Measurements from ENCODE around the gene LIPJ. TPM values are rescaled to one million over a fixed set of nuclear protein-coding genes. Genes with fewer than 3 reads are reported as not detected.

LIPJ gene, protein sequence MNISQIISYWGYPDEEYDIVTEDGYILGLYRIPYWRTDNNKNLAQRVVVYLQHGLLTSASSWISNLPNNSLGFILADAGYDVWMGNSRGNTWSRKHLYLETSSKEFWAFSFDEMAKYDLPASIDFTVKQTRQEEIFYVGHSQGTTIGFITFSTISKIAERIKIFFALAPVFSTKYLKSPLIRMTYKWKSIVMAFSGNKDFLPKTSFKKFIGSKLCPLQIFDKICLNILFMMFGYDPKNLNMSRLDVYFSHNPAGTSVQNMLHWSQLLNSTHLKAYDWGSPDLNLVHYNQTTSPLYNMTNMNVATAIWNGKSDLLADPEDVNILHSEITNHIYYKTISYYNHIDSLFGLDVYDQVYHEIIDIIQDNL
- total RNA-seq, result not detected in 2 replicates

GRCh38 chr10:88586462-88586861 is at the start of gene LIPJ:
TSS of gene LIPJ (plus strand) at chr10:88586762. CDS start at chr10:88590688, 3,926 bp downstream.
- no peak for DNase-seq

DNA sequence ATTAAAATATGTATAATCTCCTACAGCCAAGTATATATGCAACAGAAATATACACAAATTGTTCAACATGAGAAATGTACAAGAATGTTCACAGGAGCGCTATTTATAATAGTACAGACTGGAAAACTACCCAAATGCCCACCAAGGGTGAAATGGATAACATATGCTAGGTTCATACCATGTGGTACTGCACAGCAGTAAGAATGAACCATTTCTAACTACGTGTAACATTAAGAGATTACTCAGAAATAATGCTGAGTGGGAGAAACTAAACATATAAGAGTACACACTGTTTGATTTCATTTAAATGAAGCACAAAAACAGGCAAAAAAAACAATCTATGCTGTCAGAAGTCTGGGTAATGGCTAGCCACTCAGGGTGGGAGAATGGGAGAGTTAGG is 49.2 kb upstream of the LIPJ start:
- DNase-seq, result no peak

DNA sequence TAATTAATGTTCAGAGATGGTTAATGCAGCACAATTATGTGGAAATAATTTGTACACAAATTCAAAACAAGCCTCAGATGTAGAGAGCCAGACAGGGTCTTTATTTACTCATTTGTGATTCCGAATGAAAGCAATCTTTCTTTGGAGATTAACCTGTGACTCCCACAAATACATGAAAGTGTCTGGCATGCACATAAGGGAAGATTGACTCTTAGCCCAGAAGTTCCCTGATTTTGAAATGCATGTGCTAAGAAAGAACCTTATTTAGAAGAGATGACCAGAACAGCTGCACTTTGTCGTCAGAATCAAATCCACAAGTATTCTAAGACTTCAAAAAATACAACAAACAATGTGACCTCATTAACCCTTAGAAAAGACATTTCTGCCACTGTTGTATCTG is 48.5 kb upstream of the LIPJ start:
- DNase-seq, result no peak

- DNase-seq, result no peak
Observed at GRCh38 chr10:88540351-88540750, 46.2 kb upstream of the LIPJ start.

GRCh38 chr10:88541116-88541626 is 45.4 kb upstream of the LIPJ start:
- peak; percentile 5 for DNase-seq

DNA sequence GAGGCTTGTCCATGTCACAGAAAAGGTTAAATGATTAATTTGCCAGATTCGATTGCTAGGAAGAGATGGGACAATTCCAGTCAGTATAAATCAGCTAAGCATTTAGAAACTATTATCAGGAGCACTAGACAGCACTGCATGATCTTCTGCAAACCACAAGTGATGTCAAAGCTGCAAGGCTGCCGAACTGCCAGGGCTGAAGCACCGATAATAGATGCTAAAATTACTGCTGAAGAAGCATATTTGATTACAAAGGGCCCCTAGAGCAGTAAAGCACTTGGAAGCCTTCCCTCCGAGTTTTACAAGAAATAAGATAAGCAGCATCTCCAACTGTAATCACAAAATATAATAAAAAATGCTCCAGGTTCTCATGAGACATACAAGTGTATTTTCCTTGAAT is 44.0 kb upstream of the LIPJ start:
- DNase-seq, result no peak

DNA sequence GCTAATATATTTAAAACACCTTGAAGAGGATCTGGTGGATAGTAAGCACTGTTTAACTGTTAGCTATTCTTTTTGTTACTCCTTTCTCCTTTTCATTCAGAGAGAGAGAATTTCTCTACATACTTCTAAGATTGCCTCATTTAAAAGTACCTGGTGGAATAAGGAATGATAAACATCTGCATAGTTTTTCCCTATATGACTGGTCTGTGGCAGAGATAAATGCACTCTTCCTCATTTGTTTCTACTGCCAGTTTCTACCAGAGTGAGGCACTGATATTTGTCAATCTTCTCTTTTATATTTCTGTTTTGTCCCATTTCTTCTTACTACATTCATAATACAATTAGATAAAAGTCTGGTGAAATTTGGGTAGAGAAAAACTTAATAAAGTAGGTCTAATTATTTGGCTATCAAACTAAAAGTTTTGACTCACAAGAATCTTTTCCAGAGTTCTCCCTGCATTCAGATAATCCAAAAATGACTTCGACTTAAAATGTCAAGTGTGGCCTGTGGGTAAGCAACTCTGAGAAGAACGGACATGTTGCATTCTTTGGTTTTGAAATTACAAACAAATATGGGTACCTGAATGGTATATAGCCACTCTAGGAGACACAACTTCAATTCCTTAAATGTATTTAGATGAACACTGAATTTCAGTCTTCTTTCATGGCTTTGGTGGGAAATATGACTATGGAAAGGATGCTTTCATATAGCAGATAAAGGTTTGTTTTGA is 42.3 kb upstream of the LIPJ start:
- no peak for DNase-seq

- DNase-seq, result no peak
Observed at GRCh38 chr10:88545359-88545758, 41.2 kb upstream of the LIPJ start.

- DNase-seq, result no peak
Observed at GRCh38 chr10:88546497-88546896, 40.1 kb upstream of the LIPJ start.

- DNase-seq, result no peak
Observed at GRCh38 chr10:88551246-88551645, 35.3 kb upstream of the LIPJ start.

DNA sequence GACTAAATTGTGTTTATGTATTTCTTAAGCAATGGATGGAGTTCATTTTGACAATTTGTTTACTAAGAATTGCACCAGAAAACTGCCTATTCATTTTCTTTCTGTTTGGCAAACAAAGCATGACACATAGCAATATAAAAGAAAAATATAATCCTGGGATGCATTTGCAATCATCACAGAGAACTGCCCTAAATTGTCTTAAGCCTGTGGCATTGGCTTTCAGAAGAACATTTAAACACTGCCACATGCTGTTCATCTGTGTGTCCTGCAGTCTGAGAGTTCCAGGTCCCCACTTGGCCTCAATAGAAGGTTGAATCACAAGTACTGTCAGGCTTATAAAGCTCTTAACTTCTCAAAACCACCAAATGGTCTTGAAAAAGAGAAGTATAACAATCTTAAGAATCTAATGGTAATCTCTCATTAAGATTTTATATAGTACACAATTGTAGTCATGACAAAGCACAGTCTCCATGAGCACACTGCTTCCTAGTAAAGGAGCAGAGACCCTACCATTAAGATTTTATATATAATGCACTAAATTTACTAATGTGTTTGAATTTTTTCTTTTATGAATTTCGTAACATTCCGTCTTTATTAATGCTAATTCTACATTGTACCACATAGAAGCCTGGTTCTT is 33.3 kb upstream of the LIPJ start:
- DNase-seq, result peak; percentile 73

- no peak for DNase-seq
Observed at GRCh38 chr10:88555190-88555908, 31.2 kb upstream of the LIPJ start.

DNA sequence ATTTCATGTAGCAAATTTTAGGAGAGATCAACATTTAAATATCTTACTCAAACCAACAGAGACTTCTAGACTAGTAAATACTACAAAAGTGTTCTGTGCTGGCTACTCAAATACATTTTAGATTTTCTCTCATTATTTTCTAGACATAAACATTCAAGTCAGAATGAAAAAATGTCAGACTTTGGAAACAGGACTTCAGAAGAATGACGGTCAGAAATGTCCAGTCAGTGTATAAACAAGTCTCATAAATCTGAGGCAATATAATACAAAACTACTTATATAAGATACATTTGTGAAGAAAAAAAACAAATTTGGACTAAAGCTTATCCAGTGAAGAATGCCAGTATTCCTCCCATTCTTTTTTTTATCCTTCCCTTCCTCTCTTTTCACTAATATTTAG is 29.3 kb upstream of the LIPJ start:
- DNase-seq, result no peak

DNA sequence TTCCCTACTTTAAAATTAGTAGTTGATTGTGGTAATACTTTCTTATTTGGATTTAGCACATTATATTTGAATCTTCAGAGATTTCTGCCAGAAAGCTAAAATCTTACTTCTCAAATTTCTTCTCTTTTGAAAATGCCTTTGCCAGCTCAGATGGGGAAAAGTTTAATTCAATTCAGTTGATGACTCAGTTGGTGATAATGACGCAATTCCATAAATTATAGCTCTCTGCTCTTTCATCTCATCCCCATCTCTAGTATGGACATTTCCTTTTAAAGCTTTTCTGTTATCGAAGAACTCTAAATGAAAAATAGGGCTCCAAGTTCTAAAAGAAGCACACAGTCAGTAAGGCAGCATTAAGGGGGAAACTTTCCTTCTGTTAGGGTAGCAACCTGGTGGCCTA is 28.9 kb upstream of the LIPJ start:
- DNase-seq, result no peak

DNA sequence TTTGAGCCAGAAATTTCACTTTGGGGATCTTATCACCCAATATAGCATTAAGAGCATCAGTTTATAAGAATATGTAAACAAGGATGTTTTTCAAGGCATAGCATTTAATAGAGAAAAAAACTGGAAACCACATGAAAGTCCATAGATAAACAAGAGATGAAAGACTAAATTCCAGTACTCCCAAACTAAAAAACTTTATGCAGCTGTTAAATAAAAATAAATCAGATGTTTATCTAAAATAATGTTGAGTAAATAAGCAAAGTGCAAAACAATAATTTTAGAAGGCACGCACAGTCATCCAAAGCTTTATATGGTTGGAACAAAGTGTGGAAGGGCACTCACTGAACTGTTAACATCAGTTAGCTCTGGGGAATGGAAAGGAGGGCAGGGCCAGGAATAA is 24.4 kb upstream of the LIPJ start:
- DNase-seq, result no peak

DNA sequence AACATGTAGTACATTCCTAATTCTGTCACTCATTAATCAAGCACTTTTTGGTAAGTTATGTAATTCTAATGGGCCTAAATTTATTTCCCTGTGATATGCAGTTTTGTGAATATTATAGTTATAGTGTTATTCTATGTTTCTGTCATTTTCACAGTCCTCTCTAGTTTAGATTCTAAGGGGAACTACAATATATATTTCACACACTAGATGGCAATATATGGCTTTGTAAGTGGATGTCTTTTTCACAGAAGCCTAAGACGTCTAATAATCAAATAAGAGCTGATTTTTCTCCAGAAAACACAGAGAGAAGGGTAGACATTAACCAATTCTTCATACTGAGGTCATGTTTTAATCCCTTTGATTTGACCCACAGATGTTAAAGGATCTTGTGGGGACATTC is 21.5 kb upstream of the LIPJ start:
- peak; percentile 56 for DNase-seq

GRCh38 chr10:88582411-88582805 is 4.2 kb upstream of the LIPJ start:
- DNase-seq, result no peak

DNA sequence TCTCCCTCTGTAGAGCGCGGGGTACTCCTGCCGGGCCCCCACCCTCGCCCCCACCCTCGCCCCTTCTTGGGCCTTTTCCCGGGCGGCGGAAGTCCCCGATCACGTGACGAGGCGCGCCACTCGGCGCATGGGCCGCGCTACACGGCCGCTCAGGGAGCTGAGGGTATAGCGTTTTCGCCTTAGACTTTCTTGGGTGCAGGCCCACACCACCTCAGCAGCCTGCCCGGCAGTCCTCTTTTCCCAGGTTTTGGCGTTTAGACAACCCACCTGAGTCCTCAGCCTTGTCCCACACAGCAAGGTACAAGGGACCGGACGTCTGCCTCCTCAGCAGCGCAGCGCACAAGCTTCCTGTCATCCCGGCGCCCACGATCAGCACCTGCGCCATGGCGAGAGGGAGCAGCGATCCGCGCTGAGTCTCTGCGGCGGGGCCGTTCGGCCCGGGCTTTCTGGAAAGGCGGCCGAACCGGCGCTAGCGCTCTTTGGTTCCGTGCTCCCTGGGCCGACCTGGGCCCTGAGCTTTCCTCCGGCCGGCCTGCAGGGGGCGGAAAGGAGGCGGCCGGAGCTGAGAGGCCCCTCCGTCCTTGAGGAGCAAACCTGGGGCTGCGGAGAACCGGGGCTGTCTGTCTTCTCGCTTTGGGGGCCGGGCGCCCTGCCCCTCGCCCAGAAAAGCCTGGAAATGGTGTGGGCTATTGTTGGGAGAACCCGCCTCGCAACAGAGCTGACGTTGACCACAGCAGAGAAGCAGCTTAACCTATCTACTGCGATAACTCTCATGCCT is 3.6 kb upstream of the LIPJ start, which contains the start of gene RNLS:
Gene RNLS (minus strand): TSS at position 513 of the 778 bp plus-strand sequence.
- peak; percentile 60 for DNase-seq

DNA sequence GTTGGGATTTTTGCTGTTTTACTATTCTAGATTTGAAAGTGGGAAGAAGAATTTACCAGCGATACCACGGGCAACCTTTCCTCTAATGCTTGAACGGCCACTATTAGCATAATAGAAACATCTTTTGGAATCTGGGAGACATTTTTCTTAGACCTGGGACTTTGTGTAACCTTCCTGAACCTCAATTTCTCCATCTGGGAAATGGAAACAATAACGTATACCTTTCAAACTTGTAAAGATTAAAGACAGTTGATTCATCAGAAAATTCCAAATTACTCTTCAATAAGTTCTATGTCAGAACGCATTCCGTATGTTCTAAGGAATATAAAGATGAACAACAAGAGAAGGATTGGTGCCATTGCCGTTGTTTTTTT is 3.0 kb upstream of the LIPJ start:
- DNase-seq, result no peak

DNA sequence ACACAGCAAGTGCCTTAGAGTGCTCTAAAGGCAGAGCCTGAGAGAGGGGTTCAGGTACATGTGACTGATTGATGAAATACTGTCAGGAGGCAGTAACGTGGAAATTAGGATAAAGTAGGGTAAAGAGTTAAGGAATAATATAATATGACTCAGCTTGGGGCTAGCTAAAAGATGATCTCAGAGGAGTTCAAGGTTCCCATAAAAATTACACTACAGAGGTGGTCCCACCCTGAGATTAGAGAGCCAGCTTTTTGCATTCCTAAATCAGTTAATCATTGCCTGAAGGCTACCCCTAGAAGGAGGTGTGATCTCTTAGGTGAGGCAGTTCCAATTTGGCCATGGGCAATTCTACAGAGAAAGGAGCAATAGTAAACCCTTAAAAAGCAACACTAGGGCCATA is 5.8 kb downstream of the LIPJ start:
- DNase-seq, result no peak

GRCh38 chr10:88592906-88593305 is 6.3 kb downstream of the LIPJ start:
- DNase-seq, result no peak

DNA sequence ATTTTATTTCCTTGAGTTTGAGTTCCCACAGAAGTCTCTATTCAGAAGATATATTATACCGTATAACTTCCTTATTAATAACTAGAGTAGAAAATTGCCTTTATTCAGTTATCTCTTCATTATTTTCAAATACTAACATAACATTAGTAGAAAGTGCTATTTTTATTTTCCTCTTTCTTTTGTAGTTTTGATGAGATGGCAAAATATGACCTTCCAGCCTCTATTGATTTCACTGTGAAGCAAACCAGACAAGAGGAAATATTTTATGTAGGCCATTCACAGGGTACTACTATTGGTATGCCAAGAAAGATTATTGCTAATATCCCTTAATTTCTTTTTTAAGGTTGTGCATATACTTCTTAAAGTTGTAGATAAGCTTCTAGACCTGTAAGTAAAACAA is 7.9 kb downstream of the LIPJ start:
- no peak for DNase-seq
